Measurements from ENCODE around the gene PER3.

- no peak for TF ChIP-seq EZH2 (IDR thresholded peaks at IDR 0.05; ENCODE audit: borderline replicate concordance, insufficient read depth, low read length, poor library complexity, severe bottlenecking)
- TF ChIP-seq CTCF (IDR thresholded peaks at IDR 0.05; ENCODE audit: poor library complexity, severe bottlenecking): no peak
- no peak for TF ChIP-seq POLR2AphosphoS5 (IDR thresholded peaks at IDR 0.05)
- TF ChIP-seq TAF1 (IDR thresholded peaks at IDR 0.05; ENCODE audit: low read depth): no peak
- no peak for TF ChIP-seq SMC3 (conservative IDR thresholded peaks at IDR 0.05; ENCODE audit: poor library complexity)
These were observed 39.2 kb upstream of the PER3 start for GRCh38 chr1:7744882-7745281.

All from neural cell (in vitro differentiated cells).